ENCODE results near the gene MED4.

The MED4 gene

DNA sequence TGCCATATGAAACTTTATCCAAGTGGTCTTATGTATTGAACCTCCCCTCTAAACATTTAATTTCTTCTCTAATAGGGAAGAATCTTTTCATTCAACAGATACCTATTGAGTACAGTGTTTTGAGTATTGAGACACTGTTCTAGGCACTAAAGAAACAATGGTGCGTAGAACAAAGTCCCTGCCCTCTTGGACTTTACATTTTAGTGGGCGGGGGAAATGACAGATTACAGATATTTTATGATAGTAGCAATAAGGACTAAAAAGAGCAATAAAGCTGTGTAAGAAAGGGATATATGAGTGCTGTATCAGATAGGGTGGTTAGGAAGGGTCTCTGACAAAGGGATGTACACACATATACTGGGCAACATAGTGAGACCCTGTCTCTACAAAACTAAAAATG, 52.0 kb downstream of the MED4 start:
- no peak overlapping the region for H3K4me3 ChIP-seq (ENCODE audit: low read depth, low read length)
- no peak for DNase-seq (ENCODE audit: low read depth)
- TF ChIP-seq, protein P1, sequence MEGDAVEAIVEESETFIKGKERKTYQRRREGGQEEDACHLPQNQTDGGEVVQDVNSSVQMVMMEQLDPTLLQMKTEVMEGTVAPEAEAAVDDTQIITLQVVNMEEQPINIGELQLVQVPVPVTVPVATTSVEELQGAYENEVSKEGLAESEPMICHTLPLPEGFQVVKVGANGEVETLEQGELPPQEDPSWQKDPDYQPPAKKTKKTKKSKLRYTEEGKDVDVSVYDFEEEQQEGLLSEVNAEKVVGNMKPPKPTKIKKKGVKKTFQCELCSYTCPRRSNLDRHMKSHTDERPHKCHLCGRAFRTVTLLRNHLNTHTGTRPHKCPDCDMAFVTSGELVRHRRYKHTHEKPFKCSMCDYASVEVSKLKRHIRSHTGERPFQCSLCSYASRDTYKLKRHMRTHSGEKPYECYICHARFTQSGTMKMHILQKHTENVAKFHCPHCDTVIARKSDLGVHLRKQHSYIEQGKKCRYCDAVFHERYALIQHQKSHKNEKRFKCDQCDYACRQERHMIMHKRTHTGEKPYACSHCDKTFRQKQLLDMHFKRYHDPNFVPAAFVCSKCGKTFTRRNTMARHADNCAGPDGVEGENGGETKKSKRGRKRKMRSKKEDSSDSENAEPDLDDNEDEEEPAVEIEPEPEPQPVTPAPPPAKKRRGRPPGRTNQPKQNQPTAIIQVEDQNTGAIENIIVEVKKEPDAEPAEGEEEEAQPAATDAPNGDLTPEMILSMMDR (IDR thresholded peaks at IDR 0.05; ENCODE audit: low read depth, low read length, missing control alignments), result no peak
- in situ Hi-C loops (cut with HindIII; ENCODE audit: low sequenced_read_pairs), result no loop called here

DNA sequence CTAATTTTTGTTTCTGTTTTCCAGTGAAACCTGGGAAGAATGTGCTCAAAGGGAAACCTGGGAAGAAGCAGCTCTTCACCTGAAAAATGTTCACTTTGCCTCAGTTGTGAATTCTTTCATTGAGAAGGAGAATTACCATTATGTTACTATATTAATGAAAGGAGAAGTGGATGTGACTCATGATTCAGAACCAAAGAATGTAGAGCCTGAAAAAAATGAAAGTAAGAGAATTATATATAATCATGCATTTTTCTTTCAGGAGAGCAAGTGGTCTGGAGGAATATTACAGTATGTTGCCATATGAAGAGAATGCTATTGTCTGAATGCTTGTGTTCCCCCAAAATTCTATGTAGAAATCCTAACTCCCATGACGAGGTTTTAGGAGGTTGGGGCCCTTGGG, 54.0 kb downstream of the MED4 start:
- no peak for DNase-seq (ENCODE audit: low read depth)
- TF ChIP-seq, protein P1 (IDR thresholded peaks at IDR 0.05; ENCODE audit: low read depth, low read length, missing control alignments), result no peak
- in situ Hi-C loops (cut with HindIII; ENCODE audit: low sequenced_read_pairs), result no loop called here
- H3K4me3 ChIP-seq (ENCODE audit: low read depth, low read length), result no peak overlapping the region

DNA sequence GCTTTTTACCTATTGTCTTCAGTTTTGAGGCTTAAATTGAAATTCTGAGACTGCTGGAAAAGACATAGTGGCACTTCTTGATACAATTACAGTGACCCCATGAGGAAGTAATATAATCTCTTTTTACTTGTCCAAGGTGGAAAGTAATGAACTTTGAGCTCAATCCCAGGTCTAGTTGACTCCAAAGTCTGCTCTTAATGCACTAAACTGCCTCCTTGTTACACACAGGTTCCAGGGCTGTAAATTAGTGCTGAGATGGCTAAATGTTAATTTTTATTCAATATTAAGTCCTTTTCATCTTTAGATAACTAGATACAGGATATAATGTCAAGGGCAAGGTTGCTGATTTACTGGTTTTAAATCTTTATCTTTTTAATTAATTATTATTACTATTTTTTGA, 54.9 kb downstream of the MED4 start:
- DNase-seq (ENCODE audit: low read depth), result no peak
- TF ChIP-seq, protein P1 (IDR thresholded peaks at IDR 0.05; ENCODE audit: low read depth, low read length, missing control alignments), result no peak
- in situ Hi-C loops (cut with HindIII; ENCODE audit: low sequenced_read_pairs), result no loop called here
- H3K4me3 ChIP-seq (ENCODE audit: low read depth, low read length), result no peak overlapping the region

DNA sequence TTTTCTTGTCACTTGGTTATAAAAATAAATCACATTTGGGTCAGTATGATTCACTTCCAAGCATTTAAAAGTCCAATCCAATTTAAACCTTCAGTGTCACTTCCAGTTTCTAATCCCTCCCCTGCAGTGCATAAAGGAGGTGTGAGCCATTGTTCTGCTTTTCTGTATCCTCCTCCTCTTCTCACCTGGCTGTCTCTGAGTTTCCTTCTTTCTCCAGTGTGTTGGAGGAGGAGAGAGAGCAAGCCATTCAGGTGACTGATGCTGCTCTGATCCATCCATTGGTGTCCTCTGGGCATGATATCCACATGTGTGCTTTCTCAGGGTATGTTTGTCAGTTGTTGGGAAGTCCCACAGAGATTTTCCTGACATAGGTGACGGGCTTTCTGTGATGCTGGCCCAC, 56.1 kb downstream of the MED4 start:
- in situ Hi-C loops (cut with HindIII; ENCODE audit: low sequenced_read_pairs), result no loop called here
- no peak for DNase-seq (ENCODE audit: low read depth)
- H3K4me3 ChIP-seq (ENCODE audit: low read depth, low read length), result no peak overlapping the region
- TF ChIP-seq, protein P1 (IDR thresholded peaks at IDR 0.05; ENCODE audit: low read depth, low read length, missing control alignments), result no peak

DNA sequence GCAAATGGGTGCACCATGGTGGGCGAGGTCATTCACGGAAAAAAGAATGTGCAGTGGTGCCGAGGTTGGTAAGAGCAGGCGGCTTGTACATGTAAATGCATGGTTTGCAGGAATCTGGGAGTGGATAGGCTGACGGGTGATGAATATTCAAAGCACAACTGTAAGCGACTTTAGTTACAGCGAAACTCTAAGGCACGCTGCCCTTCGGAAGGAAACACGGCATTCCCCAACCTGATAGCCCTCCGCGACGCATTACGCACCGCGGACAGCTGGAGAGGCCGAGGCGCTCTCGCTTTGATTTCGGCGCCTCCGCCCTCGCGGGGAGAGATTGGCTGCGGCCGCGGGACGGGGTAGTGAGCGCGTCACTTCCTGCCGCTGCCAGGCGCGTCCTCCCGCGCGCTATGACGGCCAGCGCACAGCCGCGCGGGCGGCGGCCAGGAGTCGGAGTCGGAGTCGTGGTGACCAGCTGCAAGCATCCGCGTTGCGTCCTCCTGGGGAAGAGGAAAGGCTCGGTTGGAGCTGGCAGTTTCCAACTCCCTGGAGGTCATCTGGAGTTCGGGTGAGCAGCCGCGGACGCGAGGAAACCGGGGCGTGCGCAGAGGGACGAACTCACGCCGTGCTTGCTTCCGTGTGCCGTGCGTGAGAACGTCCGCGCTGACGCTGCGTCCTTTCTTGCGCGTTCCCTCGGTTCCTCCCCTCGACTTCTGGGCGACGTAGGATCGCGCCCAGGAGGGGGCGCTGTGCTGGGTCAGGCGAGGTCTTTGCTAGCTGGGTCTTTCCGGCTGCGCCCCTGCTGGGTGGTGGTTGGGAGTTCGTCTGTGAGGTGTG, 57.3 kb downstream of the MED4 start, which contains the start of gene NUDT15:
NUDT15 (plus strand) TSS at position 381 of the 828 bp plus-strand sequence; CDS start at position 402, 21 bp downstream.
- peak within 1 kb of the TSS; percentile 69 for H3K4me3 ChIP-seq (ENCODE audit: low read depth, low read length)
- DNase-seq (ENCODE audit: low read depth), result peak; percentile 92
- TF ChIP-seq, protein P1 (IDR thresholded peaks at IDR 0.05; ENCODE audit: low read depth, low read length, missing control alignments), result peak; percentile 94
- in situ Hi-C loops (cut with HindIII; ENCODE audit: low sequenced_read_pairs), result no loop called here

DNA sequence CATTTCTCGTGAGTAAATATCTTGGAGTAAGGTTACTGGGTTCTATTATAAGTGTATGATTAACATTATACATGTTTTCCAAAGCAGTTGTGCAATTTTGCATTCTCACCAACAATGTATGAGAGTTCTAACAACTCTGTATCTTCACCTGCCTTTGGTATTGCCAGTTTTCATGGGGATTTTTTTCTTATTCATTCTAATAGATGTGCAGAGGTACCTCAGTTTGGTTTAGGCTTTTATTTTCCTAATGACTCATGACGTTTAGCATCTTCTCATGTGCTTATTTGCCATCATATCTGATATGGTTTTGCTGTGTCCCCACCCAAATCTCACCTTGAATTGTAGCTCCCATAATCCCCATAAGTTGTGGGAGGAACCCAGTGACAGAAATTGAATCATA, 65.0 kb downstream of the MED4 start:
- TF ChIP-seq, protein P1 (IDR thresholded peaks at IDR 0.05; ENCODE audit: low read depth, low read length, missing control alignments), result no peak
- H3K4me3 ChIP-seq (ENCODE audit: low read depth, low read length), result no peak overlapping the region
- DNase-seq (ENCODE audit: low read depth), result no peak
- in situ Hi-C loops (cut with HindIII; ENCODE audit: low sequenced_read_pairs), result no loop called here

All from astrocyte of the cerebellum (primary cell).